Measurements from ENCODE around the gene SUPT5H.

The SUPT5H gene

GRCh38 chr19:39512988-39513387 lies 67.6 kb downstream of the SUPT5H start:
- ChIA-PET POLR2A (interaction anchor here (0.7 kb wide), 1 partner anchor 122 kb away, joined by 6 read pairs; the partner anchor contains the start of genes MED29 and PAF1), CTCF (interaction anchor here (1.4 to 3.5 kb wide), 3 partner anchors 10 to 20 kb away, joined by 3 to 24 read pairs (median 10); partner anchors contain the start of gene EID2B)
- DNase-seq (ENCODE audit: extremely low spot score): no peak
- TF ChIP-seq CTCF (IDR thresholded peaks at IDR 0.05; ENCODE audit: control extremely low read depth, extremely low read depth, low read depth, missing control alignments): no peak

- ChIA-PET CTCF (interaction anchor here (1.2 to 3.5 kb wide), 2 partner anchors 12 to 18 kb away, joined by 6 to 24 read pairs (median 18); partner anchors contain the start of gene EID2B), POLR2A (interaction anchor here (0.5 kb wide), 1 partner anchor 308 kb away, joined by 9 read pairs; no protein-coding TSS in a partner anchor)
- TF ChIP-seq CTCF (IDR thresholded peaks at IDR 0.05; ENCODE audit: control extremely low read depth, extremely low read depth, low read depth, missing control alignments): no peak
- DNase-seq (ENCODE audit: extremely low spot score): no peak
These were observed 69.6 kb downstream of the SUPT5H start, which contains the start of gene SELENOV for GRCh38 chr19:39514840-39515550. Gene SELENOV, plus strand, starts transcription at chr19:39515139. Its CDS starts 74 bp downstream, at chr19:39515213.

GRCh38 chr19:39515551-39516191 lies 70.3 kb downstream of the SUPT5H start:
- DNase-seq (ENCODE audit: extremely low spot score): no peak
- POLR2A ChIA-PET: interaction anchor here (0.5 kb wide), 1 partner anchor 307 kb away, joined by 9 read pairs; no protein-coding TSS in a partner anchor

DNA sequence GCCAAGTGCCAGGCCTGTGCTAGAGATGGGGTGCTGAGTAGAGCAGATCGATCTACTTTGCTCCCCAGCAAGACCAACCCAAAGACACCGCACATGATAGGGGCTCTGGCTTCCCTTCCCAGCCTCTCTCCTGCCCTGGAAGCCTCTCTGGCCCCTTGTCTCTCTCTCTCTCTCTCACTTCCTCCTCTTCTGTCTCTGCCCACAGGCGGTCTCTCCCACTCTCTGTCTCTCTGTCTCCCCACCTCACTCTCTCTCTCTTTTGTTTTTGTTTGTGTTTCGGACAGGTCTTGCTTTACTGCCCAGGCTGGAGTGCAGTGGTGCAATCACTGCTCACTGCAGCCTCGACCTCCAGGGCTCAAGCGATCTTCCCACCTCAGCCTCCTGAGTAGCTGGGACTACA lies 70.9 kb downstream of the SUPT5H start:
- ChIA-PET CTCF (interaction anchor here (1.5 to 3.1 kb wide), 2 partner anchors 17 to 406 kb away, joined by 5 to 18 read pairs; partner anchors contain the start of gene EID2B), POLR2A (no interaction called here)
- no peak for DNase-seq (ENCODE audit: extremely low spot score)
- TF ChIP-seq CTCF (IDR thresholded peaks at IDR 0.05; ENCODE audit: control extremely low read depth, extremely low read depth, low read depth, missing control alignments): no peak

More at GRCh38 chr19:39515551-39516191, 70.3 kb downstream of the SUPT5H start:
- no peak for TF ChIP-seq CTCF (IDR thresholded peaks at IDR 0.05; ENCODE audit: control extremely low read depth, extremely low read depth, low read depth, missing control alignments)
- CTCF ChIA-PET: interaction anchor here (1.2 to 3.1 kb wide), 3 partner anchors 13 to 405 kb away, joined by 5 to 18 read pairs (median 6); partner anchors contain the start of gene EID2B

GRCh38 chr19:39517432-39517831 lies 72.0 kb downstream of the SUPT5H start:
- no peak for TF ChIP-seq CTCF (IDR thresholded peaks at IDR 0.05; ENCODE audit: control extremely low read depth, extremely low read depth, low read depth, missing control alignments)
- CTCF ChIA-PET: interaction anchor here (1.0 to 3.8 kb wide), 2 partner anchors 8 to 15 kb away, joined by 3 to 15 read pairs; partner anchors contain the start of gene EID2B
- DNase-seq (ENCODE audit: extremely low spot score): no peak
- POLR2A ChIA-PET: no interaction called here

DNA sequence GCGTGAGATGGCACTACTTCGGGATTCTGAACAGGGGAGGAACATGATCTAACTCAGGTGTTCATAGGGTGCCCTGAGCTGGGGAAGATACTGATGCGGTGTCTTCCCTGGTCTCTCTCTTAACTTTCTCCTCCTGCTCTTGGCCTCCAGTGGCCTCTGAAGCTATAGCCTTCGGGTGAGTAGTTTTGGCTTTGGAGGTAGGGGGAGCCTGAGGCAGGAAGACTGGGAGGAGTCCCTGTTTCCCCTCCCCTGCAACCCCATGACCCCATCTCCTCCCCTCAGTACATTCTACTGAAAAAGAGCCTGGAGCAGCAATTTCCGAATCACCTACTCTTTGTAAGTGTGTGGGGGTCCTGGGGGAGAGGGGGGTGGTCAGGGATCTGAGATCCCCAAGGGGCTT lies 73.1 kb downstream of the SUPT5H start:
- POLR2A ChIA-PET: no interaction called here
- CTCF ChIA-PET: interaction anchor here (1.1 to 3.8 kb wide), 4 partner anchors 14 to 21 kb away, joined by 3 to 15 read pairs (median 6); partner anchors contain the start of gene EID2B
- DNase-seq (ENCODE audit: extremely low spot score): no peak
- no peak for TF ChIP-seq CTCF (IDR thresholded peaks at IDR 0.05; ENCODE audit: control extremely low read depth, extremely low read depth, low read depth, missing control alignments)

Measured in GM10248 (cell line).